HepG2 (cell line): ENCODE results near the gene EXOC7. TPM values are rescaled to one million over a fixed set of nuclear protein-coding genes. Genes with fewer than 3 reads are reported as not detected.

Source experiments
- ATAC-seq: fragments of 200-7000 bp; cut with Tn5 transposase; 3 replicates; pipeline ENCODE4 v1.9.1; 2020; ENCODE audit warnings: mild to moderate bottlenecking, moderate library complexity
- BruUV-seq: library from RNA; stranded (reverse); fragments of 400-500 nt; replicated peaks from 2 replicates; lab custom pipeline; 2021; lab: Mats Ljungman, UMichigan
- CTCF ChIA-PET: fragments of 300-600 bp; formaldehyde crosslinking; extraction: SDS; loops from one replicate; lab custom pipeline; 2021; ENCODE audit warnings: low total read pairs, inconsistent platforms, low intra/inter-chr PET ratio; lab: Yijun Ruan, JAX
- POLR2A ChIA-PET: fragments of 350-600 bp; sonication (Branson Sonifier 250); formaldehyde crosslinking; loops from one replicate; lab custom pipeline; 2020; ENCODE audit warnings: antibody characterized with exemption, inconsistent platforms; lab: Yijun Ruan, JAX
- DNase-seq: peaks from one replicate; pipeline ENCODE4 v3.0.0-alpha.2; 2015; ENCODE audit warnings: low spot score
- FAIRE-seq: peaks from 3 replicates; lab custom pipeline; 2011; peaks lifted over from hg19 to GRCh38; lab: Jason Lieb, UNC
- H2AFZ ChIP-seq: one replicate; pipeline ENCODE4 v1.6.1; 2011; ENCODE audit warnings: low read length, inconsistent platforms
- H3K27ac ChIP-seq: fragments of 300-600 bp; 3 replicates; pipeline ENCODE4 v1.8.0; 2011; ENCODE audit warnings: mixed run types, mild to moderate bottlenecking, mixed read lengths, low read length, inconsistent platforms; ENCODE audit not compliant: insufficient read depth; ENCODE audit errors: extremely low read length
- H3K27me3 ChIP-seq, 2 experiments: fragments of 200-600 bp in 1 of 2; 2 replicates in 1 of 2; 3 replicates in 1 of 2; pipeline versions ENCODE4 v1.6.0 to v1.8.0; 2011; ENCODE audit warnings: low read length in 2 of 2, mild to moderate bottlenecking in 2 of 2, moderate library complexity in 2 of 2, inconsistent platforms in 1 of 2; ENCODE audit not compliant: insufficient read depth in 2 of 2, control insufficient read depth in 1 of 2
- H3K36me3 ChIP-seq, 2 experiments: fragments of 200-600 bp in 1 of 2; replicated peaks in 1 of 2; 2 replicates in 1 of 2; 3 replicates in 1 of 2; pipeline versions ENCODE4 v1.5.1 to v1.8.0; 2011; ENCODE audit warnings: low read length in 2 of 2, inconsistent platforms in 1 of 2; ENCODE audit not compliant: insufficient read depth in 2 of 2, control insufficient read depth in 1 of 2
- H3K4me1 ChIP-seq: 2 replicates; pipeline ENCODE4 v1.5.1; 2012; ENCODE audit warnings: low read length, inconsistent platforms; ENCODE audit not compliant: insufficient read depth
- H3K4me2 ChIP-seq: 2 replicates; pipeline ENCODE4 v1.6.0; 2011; ENCODE audit warnings: low read depth, low read length, inconsistent platforms
- H3K4me3 ChIP-seq, 3 experiments: fragments of 200-600 bp in 1 of 3; sonication (generic), shearing (Covaris generic) in 1 of 3; replicated peaks in 1 of 3; 2 replicates each; pipeline ENCODE4 v1.5.1; 2011 to 2016; ENCODE audit warnings: low read length in 3 of 3, inconsistent platforms in 2 of 3, low read depth in 2 of 3, mild to moderate bottlenecking in 2 of 3, control low read depth in 1 of 3, mixed read lengths in 1 of 3; ENCODE audit not compliant: insufficient read depth in 1 of 3
- H3K79me2 ChIP-seq: one replicate; pipeline ENCODE4 v1.6.1; 2011; ENCODE audit warnings: low read length, inconsistent platforms; ENCODE audit not compliant: insufficient read depth
- H3K9ac ChIP-seq: 2 replicates; pipeline ENCODE4 v1.6.0; 2011; ENCODE audit warnings: mild to moderate bottlenecking, low read depth, low read length, inconsistent platforms; ENCODE audit not compliant: insufficient read depth
- H3K9me3 ChIP-seq: 2 replicates; pipeline ENCODE4 v1.5.1; 2012; ENCODE audit warnings: mild to moderate bottlenecking, low read length
- H4K20me1 ChIP-seq: 2 replicates; pipeline ENCODE4 v1.6.0; 2011; ENCODE audit warnings: inconsistent platforms, mild to moderate bottlenecking, low read length, moderate library complexity; ENCODE audit not compliant: insufficient read depth
- CENPBD1 ChIP-seq: sonication (generic); formaldehyde crosslinking; IDR thresholded peaks from 2 replicates; pipeline ENCODE4 v1.8.0; 2022; ENCODE audit warnings: missing genetic modification reagents, low read depth, mild to moderate bottlenecking, borderline replicate concordance
- RXRA ChIP-seq: sonication (generic); formaldehyde crosslinking; IDR thresholded peaks from 2 replicates; pipeline ENCODE4 v1.5.1; 2020; ENCODE audit warnings: missing genetic modification reagents
- RXRB ChIP-seq: IDR thresholded peaks from 2 replicates; pipeline ENCODE4 v1.6.1; 2016; ENCODE audit warnings: borderline replicate concordance, missing genetic modification reagents, missing compliant biosample characterization
- TEAD3 ChIP-seq: optimal IDR thresholded peaks from 2 replicates; pipeline ENCODE3; 2016; ENCODE audit warnings: borderline replicate concordance
- ZBTB33 ChIP-seq: sonication (generic); formaldehyde crosslinking; IDR thresholded peaks from 2 replicates; pipeline ENCODE4 v1.4.0; 2020; ENCODE audit warnings: missing genetic modification reagents
- ZBTB44 ChIP-seq: sonication (generic); formaldehyde crosslinking; IDR thresholded peaks from 2 replicates; pipeline ENCODE4 v1.4.0; 2020; ENCODE audit warnings: missing genetic modification reagents
- ZNF263 ChIP-seq: sonication (generic); formaldehyde crosslinking; IDR thresholded peaks from 2 replicates; pipeline ENCODE4 v1.4.0; 2020; ENCODE audit warnings: missing genetic modification reagents
- ZNF687 ChIP-seq: sonication (generic); formaldehyde crosslinking; IDR thresholded peaks from 2 replicates; pipeline ENCODE4 v1.5.1; 2020; ENCODE audit warnings: mild to moderate bottlenecking, missing genetic modification reagents, moderate library complexity
- ZNF770 ChIP-seq: sonication (generic); formaldehyde crosslinking; IDR thresholded peaks from 2 replicates; pipeline ENCODE4 v1.5.0; 2020; ENCODE audit warnings: mild to moderate bottlenecking, missing genetic modification reagents
- WGBS: methylation state at CpG from one replicate; pipeline ENCODE4 v1.1.6; 2017; ENCODE audit warnings: low lambda C conversion rate; 5-methylcytosine and 5-hydroxymethylcytosine counted together
- in situ Hi-C: cut with HindIII; loops from 2 replicates; pipeline ENCODE4 v1.10.0; 2017; ENCODE audit warnings: low pct_unique_long_range_greater_than_20kb; ENCODE audit not compliant: extremely low pct_ligation_motif_present
- intact Hi-C: fragments of 100-400 bp; cut with micrococcal nuclease; formaldehyde crosslinking; loops from one replicate; pipeline ENCODE4 v1.10.0; 2022; ENCODE audit not compliant: unreplicated experiment
- polyA plus RNA-seq, 8 experiments: library from polyadenylated mRNA; depleted of rRNA in 3 of 8; stranded (reverse) in 7 of 8; unstranded in 1 of 8; fragments of >200 nt; fragmentation: Illumina TruSeq in 4 of 8; extraction: Trizol in 4 of 8; gene quantifications; 2 replicates each; pipeline versions ENCODE4 v1.2.1 to v1.2.3, GENCODE V29; 2011 to 2016; ENCODE audit warnings: low read depth in 4 of 8, missing spikeins in 1 of 8, mixed read lengths in 1 of 8; ENCODE audit not compliant: insufficient read depth in 1 of 8
- total RNA-seq, 5 experiments: library from RNA; depleted of rRNA; stranded (reverse); fragments of >200 nt; fragmentation: Illumina TruSeq; extraction: Trizol; gene quantifications; 2 replicates each; pipeline ENCODE4 v1.2.3, GENCODE V29; 2016; ENCODE audit warnings: low read depth in 1 of 5

The EXOC7 gene
- total and polyA plus RNA-seq, 2 of the 13 experiments (the other 11 are each of a cell fraction or from before 2014, with no cell fraction given), result 86.9 to 116 TPM

GRCh38 chr17:76146053-76146851 lies 42.7 kb upstream of the EXOC7 start:
- peaks cover 43% of the 10 kb centered on the region for H3K4me1 ChIP-seq
- CTCF ChIA-PET, result interaction anchor here (1.3 to 3.7 kb wide), 2 partner anchors 25 to 36 kb away, joined by 3 to 50 read pairs; no protein-coding TSS in a partner anchor
- no peaks in the 10 kb centered on the region for H4K20me1 ChIP-seq
- H2AFZ ChIP-seq, result no peak overlapping the region
- BruUV-seq, result no TSS peak
- no peak overlapping the region for H3K9ac ChIP-seq
- DNase-seq, result no peak
- H3K27ac ChIP-seq, result no peak overlapping the region
- intact Hi-C loops (no loop called here), in situ Hi-C loops (no loop called here)
- H3K36me3 ChIP-seq, result no peaks in the 10 kb centered on the region
- FAIRE-seq, result no peak
- peaks cover 3 to 32% of the 10 kb centered on the region in 2 experiments for H3K27me3 ChIP-seq
- no peaks in the 10 kb centered on the region for H3K9me3 ChIP-seq
- H3K4me3 ChIP-seq, result no peak overlapping the region
- POLR2A ChIA-PET, result interaction anchor here (1.0 to 1.2 kb wide), 2 partner anchors 8 to 22 kb away, joined by 3 to 5 read pairs; no protein-coding TSS in a partner anchor
- no peaks in the 10 kb centered on the region for H3K79me2 ChIP-seq
- WGBS, result 63% methylated on average over 15 of the region's 22 CpGs
- peak; percentile 14 for ATAC-seq
- H3K4me2 ChIP-seq, result no peak overlapping the region
- TF ChIP-seq ZBTB44 (CRISPR knock-in tag) (no peak), ZNF770 (CRISPR knock-in tag) (peak; percentile 40; the same call in 1 of the 2 replicates), ZNF263 (peak; percentile 85), TEAD3 (CRISPR knock-in tag) (peak; percentile 19), RXRB (0 out of 2 replicates have a peak, but pooled peaks have one; percentile 11), ZNF687 (CRISPR knock-in tag) (peak; percentile 50), CENPBD1 (CRISPR knock-in tag) (no peak), RXRA (CRISPR knock-in tag) (0 out of 2 replicates have a peak, but pooled peaks have one; percentile 12), ZBTB33 (0 out of 2 replicates have a peak, but pooled peaks have one; percentile 15)
